ENCODE measurements around the gene PRKCQ.

DNA sequence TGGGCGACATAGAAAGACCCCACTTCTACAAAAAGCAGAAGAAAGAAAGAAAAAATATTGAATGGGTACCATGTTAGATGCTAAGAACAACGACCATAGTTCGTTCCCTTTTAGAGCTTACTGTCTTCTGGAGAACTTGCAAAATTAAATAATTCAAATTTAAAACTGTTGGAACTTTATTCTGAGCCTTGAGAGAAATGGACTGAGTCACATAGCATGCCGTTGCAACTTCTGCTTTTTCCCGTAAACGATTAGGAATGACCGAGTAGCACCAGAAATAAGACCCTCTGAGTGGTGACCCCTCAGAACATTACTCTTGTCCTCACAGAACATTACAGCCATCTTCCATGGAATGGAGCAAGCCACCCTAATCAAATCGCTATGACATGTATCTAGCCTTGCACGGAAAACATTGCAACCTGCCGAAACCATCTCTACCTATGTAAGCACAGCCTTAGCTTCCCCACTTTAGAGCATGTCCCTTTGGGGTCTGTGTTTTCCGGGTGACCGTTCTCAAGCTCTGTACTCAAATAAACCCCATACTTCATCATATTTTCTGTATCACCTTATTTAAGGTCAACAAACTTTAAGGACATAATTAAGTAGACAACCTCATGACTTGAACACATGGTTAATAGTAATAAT, 179.1 kb downstream of the PRKCQ start:
- no peak for TF ChIP-seq POLR2AphosphoS5 (IDR thresholded peaks at IDR 0.05; ENCODE audit: low read depth)
- TF ChIP-seq, protein P1, sequence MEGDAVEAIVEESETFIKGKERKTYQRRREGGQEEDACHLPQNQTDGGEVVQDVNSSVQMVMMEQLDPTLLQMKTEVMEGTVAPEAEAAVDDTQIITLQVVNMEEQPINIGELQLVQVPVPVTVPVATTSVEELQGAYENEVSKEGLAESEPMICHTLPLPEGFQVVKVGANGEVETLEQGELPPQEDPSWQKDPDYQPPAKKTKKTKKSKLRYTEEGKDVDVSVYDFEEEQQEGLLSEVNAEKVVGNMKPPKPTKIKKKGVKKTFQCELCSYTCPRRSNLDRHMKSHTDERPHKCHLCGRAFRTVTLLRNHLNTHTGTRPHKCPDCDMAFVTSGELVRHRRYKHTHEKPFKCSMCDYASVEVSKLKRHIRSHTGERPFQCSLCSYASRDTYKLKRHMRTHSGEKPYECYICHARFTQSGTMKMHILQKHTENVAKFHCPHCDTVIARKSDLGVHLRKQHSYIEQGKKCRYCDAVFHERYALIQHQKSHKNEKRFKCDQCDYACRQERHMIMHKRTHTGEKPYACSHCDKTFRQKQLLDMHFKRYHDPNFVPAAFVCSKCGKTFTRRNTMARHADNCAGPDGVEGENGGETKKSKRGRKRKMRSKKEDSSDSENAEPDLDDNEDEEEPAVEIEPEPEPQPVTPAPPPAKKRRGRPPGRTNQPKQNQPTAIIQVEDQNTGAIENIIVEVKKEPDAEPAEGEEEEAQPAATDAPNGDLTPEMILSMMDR (IDR thresholded peaks at IDR 0.05; ENCODE audit: insufficient read depth, low read length): no peak

All from HL-60 (cell line).